Naive thymus-derived CD4-positive, alpha-beta T cell (primary cell): ENCODE data around the gene ZNRD2. TPM values are rescaled to one million over a fixed set of nuclear protein-coding genes. Genes with fewer than 3 reads are reported as not detected.

Source experiments
- ATAC-seq: fragments of 150-1000 bp; cut with Tn5 transposase; 2 replicates; pipeline ENCODE4 v1.10.0; 2021; ENCODE audit warnings: mild to moderate bottlenecking, moderate library complexity
- CTCF ChIA-PET: fragments of 350-600 bp; sonication (Branson Sonifier 250); formaldehyde crosslinking; loops from one replicate; lab custom pipeline; 2021; ENCODE audit warnings: antibody characterized with exemption; lab: Charles Lee
- POLR2A ChIA-PET: fragments of 350-600 bp; sonication (Branson Sonifier 250); formaldehyde crosslinking; loops from one replicate; lab custom pipeline; 2021; ENCODE audit warnings: antibody characterized with exemption, inconsistent platforms; lab: Charles Lee
- DNase-seq, 9 donors: peaks; one replicate each; pipeline versions ENCODE4 v3.0.0 to v3.0.0-alpha.2; 2020 to 2022; ENCODE audit warnings: mixed read lengths in 1 of 9
- H3K27ac ChIP-seq: one replicate; pipeline ENCODE4 v1.7.0; 2013; ENCODE audit warnings: mild to moderate bottlenecking, low read depth, low read length, moderate library complexity
- H3K27me3 ChIP-seq, 2 donors: one replicate each; pipeline ENCODE4 v1.7.0; 2013; ENCODE audit warnings: low read length in 2 of 2, mild to moderate bottlenecking in 2 of 2, moderate library complexity in 2 of 2; ENCODE audit not compliant: control insufficient read depth in 2 of 2, insufficient read depth in 2 of 2
- H3K36me3 ChIP-seq, 3 experiments: 1 replicate in 2 of 3; 2 replicates in 1 of 3; pipeline ENCODE4 v1.7.0; 2013; ENCODE audit warnings: low read length in 3 of 3, mild to moderate bottlenecking in 3 of 3, moderate library complexity in 1 of 3; ENCODE audit not compliant: insufficient read depth in 3 of 3, control insufficient read depth in 2 of 3
- H3K4me1 ChIP-seq, 2 donors: one replicate each; pipeline ENCODE4 v1.7.0; 2013; ENCODE audit warnings: low read length in 2 of 2, mild to moderate bottlenecking in 2 of 2, moderate library complexity in 1 of 2; ENCODE audit not compliant: control insufficient read depth in 2 of 2, insufficient read depth in 2 of 2
- H3K4me3 ChIP-seq: 2 replicates; pipeline ENCODE4 v1.7.0; 2013; ENCODE audit warnings: mild to moderate bottlenecking, low read length
- H3K9me3 ChIP-seq, 3 experiments: 1 replicate in 2 of 3; 2 replicates in 1 of 3; pipeline ENCODE4 v1.7.0; 2013; ENCODE audit warnings: low read length in 3 of 3; ENCODE audit not compliant: control insufficient read depth in 2 of 3
- H3K27ac Mint-ChIP-seq, 9 donors: one replicate each; pipeline ENCODE4 v1.8.0; 2020 to 2022; ENCODE audit warnings: mixed read lengths in 9 of 9, mild to moderate bottlenecking in 8 of 9, moderate library complexity in 5 of 9, inconsistent platforms in 2 of 9
- H3K27me3 Mint-ChIP-seq, 5 donors: one replicate each; pipeline ENCODE4 v1.8.0; 2021 to 2022; ENCODE audit warnings: mixed read lengths in 5 of 5, mild to moderate bottlenecking in 1 of 5
- H3K36me3 Mint-ChIP-seq, 5 donors: one replicate each; pipeline ENCODE4 v1.8.0; 2020 to 2022; ENCODE audit warnings: mixed read lengths in 5 of 5, mild to moderate bottlenecking in 3 of 5, inconsistent platforms in 1 of 5
- H3K4me1 Mint-ChIP-seq, 7 donors: one replicate each; pipeline ENCODE4 v1.8.0; 2020 to 2022; ENCODE audit warnings: mixed read lengths in 7 of 7, mild to moderate bottlenecking in 3 of 7, inconsistent platforms in 1 of 7
- H3K4me3 Mint-ChIP-seq, 10 donors: one replicate each; pipeline ENCODE4 v1.8.0; 2020 to 2022; ENCODE audit warnings: mild to moderate bottlenecking in 10 of 10, mixed read lengths in 10 of 10, moderate library complexity in 6 of 10, inconsistent platforms in 2 of 10
- H3K9me3 Mint-ChIP-seq, 11 donors: one replicate each; pipeline ENCODE4 v1.8.0; 2020 to 2022; ENCODE audit warnings: mixed read lengths in 11 of 11, mild to moderate bottlenecking in 4 of 11, inconsistent platforms in 1 of 11, moderate library complexity in 1 of 11
- intact Hi-C, 2 donors: fragments of 100-400 bp; cut with micrococcal nuclease; formaldehyde crosslinking; loops; one replicate each; pipeline ENCODE4 v1.15.1; 2023
- polyA plus RNA-seq, 2 donors: library from polyadenylated mRNA; unstranded; fragments of 300-500 nt; fragmentation: Illumina TruSeq; gene quantifications; one replicate each; pipeline ENCODE4 v1.2.3, GENCODE V29; 2021
- total RNA-seq, 6 experiments: library from RNA in 5 of 6; stranded (reverse) in 5 of 6; gene quantifications; 1 replicate in 5 of 6; 2 replicates in 1 of 6; pipeline ENCODE4 v1.2.3 and lab custom pipeline; 2021 to 2026

The ZNRD2 gene
- total and polyA plus RNA-seq, 7 experiments from 2014 or later, result 29.1 to 86.0 (median 40.2) TPM

GRCh38 chr11:65537296-65537597 lies 33.0 kb upstream of the ZNRD2 start:
- Histone ChIP-seq H3K36me3 (peaks cover 0 to 54% (median 4%) of the 10 kb centered on the region in 3 experiments), H3K9me3 (no peaks in the 10 kb centered on the region), H3K27me3 (no peaks in the 10 kb centered on the region), H3K4me3 (no peak overlapping the region), H3K4me1 (peaks cover 12 to 18% of the 10 kb centered on the region in 2 donors), H3K27ac (no peak overlapping the region)
- CTCF ChIA-PET, result interaction anchor here (1.0 to 9.8 kb wide), 3 partner anchors 13 to 53 kb away, joined by 3 to 126 read pairs (median 5); partner anchors contain the start of genes KCNK7 and SCYL1
- intact Hi-C loops, result no loop called here
- H3K4me3 Mint-ChIP-seq, result peak overlapping the region in 3 of 10 donors; percentile 35 to 61 (median 60)
- no peak for ATAC-seq
- POLR2A ChIA-PET, result interaction anchor here (0.8 to 1.8 kb wide), 5 partner anchors 12 to 52 kb away, joined by 3 to 10 read pairs (median 4); partner anchors contain the start of genes FAM89B and SCYL1
- peaks cover 5 to 17% (median 10%) of the 10 kb centered on the region in 7 donors for H3K4me1 Mint-ChIP-seq
- H3K36me3 Mint-ChIP-seq, result peaks cover 0 to 5% (median 4%) of the 10 kb centered on the region in 5 donors
- H3K27ac Mint-ChIP-seq, result peak overlapping the region in 1 of 9 donors; percentile 38
- no peaks in the 10 kb centered on the region for H3K27me3 Mint-ChIP-seq
- no peak for DNase-seq
- H3K9me3 Mint-ChIP-seq, result no peaks in the 10 kb centered on the region

DNA sequence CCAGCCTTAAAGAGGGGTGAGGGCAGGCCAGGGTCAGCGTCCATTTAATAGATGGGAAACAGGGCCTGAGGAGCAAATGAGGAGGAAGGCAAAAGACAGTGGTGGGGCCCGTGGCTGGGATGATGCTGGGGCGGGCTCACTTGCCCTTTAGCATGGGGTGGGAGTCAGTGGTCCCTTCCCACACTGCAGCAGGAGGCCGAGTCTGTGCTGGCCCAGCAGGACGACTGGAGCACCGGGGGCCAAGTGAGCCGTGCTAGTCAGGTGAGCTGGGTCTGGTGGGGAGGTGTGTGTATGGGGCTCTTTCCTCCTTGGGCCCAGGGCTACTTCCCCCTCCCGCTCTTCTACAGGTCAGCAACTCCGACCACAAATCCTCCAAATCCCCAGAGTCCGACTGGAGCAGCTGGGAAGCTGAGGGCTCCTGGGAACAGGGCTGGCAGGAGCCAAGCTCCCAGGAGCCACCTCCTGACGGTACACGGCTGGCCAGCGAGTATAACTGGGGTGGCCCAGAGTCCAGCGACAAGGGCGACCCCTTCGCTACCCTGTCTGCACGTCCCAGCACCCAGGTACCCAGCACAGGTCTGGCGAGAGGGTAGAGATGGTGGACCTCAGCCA lies 32.6 kb upstream of the ZNRD2 start:
- no peak for DNase-seq
- peaks cover 0 to 5% (median 4%) of the 10 kb centered on the region in 5 donors for H3K36me3 Mint-ChIP-seq

GRCh38 chr11:65538232-65538914 lies 31.9 kb upstream of the ZNRD2 start:
- no peak overlapping the region for H3K27ac ChIP-seq
- H3K4me3 ChIP-seq, result no peak overlapping the region
- H3K36me3 ChIP-seq, result peaks cover 0 to 50% (median 4%) of the 10 kb centered on the region in 3 experiments
- ATAC-seq (no peak), DNase-seq (no peak)
- peaks cover 12 to 18% of the 10 kb centered on the region in 2 donors for H3K4me1 ChIP-seq
- ChIA-PET CTCF (interaction anchor here (0.6 to 9.8 kb wide), 3 partner anchors 14 to 430 kb away, joined by 3 to 126 read pairs (median 5); partner anchors contain the start of genes KCNK7 and SCYL1), POLR2A (interaction anchor here (1.5 to 4.9 kb wide), 2 partner anchors 13 to 37 kb away, joined by 3 to 48 read pairs; partner anchors contain the start of genes EHBP1L1 and SCYL1)
- Mint-ChIP-seq H3K36me3 (peaks cover 0 to 6% (median 4%) of the 10 kb centered on the region in 5 donors), H3K27ac (peak overlapping the region in 1 of 9 donors; percentile 56), H3K27me3 (no peaks in the 10 kb centered on the region), H3K4me1 (peaks cover 5 to 20% (median 14%) of the 10 kb centered on the region in 7 donors), H3K9me3 (no peaks in the 10 kb centered on the region), H3K4me3 (peak overlapping the region in 6 of 10 donors; percentile 23 to 76 (median 46))
- no peaks in the 10 kb centered on the region for H3K27me3 ChIP-seq
- intact Hi-C loops, result no loop called here
- H3K9me3 ChIP-seq, result no peaks in the 10 kb centered on the region

More for the DNA sequence above, 32.6 kb upstream of the ZNRD2 start:
- no peaks in the 10 kb centered on the region for H3K9me3 Mint-ChIP-seq
- Histone ChIP-seq H3K4me1 (peaks cover 12 to 18% of the 10 kb centered on the region in 2 donors), H3K4me3 (no peak overlapping the region), H3K36me3 (peaks cover 0 to 50% (median 4%) of the 10 kb centered on the region in 3 experiments), H3K27me3 (no peaks in the 10 kb centered on the region), H3K27ac (no peak overlapping the region), H3K9me3 (no peaks in the 10 kb centered on the region)
- no peak for ATAC-seq
- no peaks in the 10 kb centered on the region for H3K27me3 Mint-ChIP-seq
- intact Hi-C loops, result no loop called here
- CTCF ChIA-PET, result interaction anchor here (0.6 to 9.8 kb wide), 3 partner anchors 13 to 430 kb away, joined by 3 to 126 read pairs (median 5); partner anchors contain the start of genes KCNK7 and SCYL1
- H3K4me1 Mint-ChIP-seq, result peaks cover 5 to 18% (median 13%) of the 10 kb centered on the region in 7 donors
- POLR2A ChIA-PET, result interaction anchor here (0.8 to 4.9 kb wide), 6 partner anchors 12 to 50 kb away, joined by 3 to 48 read pairs (median 4); partner anchors contain the start of genes EHBP1L1, FAM89B and SCYL1
- peak overlapping the region in 5 of 10 donors; percentile 35 to 61 (median 49) for H3K4me3 Mint-ChIP-seq
- H3K27ac Mint-ChIP-seq, result peak overlapping the region in 1 of 9 donors; percentile 38

DNA sequence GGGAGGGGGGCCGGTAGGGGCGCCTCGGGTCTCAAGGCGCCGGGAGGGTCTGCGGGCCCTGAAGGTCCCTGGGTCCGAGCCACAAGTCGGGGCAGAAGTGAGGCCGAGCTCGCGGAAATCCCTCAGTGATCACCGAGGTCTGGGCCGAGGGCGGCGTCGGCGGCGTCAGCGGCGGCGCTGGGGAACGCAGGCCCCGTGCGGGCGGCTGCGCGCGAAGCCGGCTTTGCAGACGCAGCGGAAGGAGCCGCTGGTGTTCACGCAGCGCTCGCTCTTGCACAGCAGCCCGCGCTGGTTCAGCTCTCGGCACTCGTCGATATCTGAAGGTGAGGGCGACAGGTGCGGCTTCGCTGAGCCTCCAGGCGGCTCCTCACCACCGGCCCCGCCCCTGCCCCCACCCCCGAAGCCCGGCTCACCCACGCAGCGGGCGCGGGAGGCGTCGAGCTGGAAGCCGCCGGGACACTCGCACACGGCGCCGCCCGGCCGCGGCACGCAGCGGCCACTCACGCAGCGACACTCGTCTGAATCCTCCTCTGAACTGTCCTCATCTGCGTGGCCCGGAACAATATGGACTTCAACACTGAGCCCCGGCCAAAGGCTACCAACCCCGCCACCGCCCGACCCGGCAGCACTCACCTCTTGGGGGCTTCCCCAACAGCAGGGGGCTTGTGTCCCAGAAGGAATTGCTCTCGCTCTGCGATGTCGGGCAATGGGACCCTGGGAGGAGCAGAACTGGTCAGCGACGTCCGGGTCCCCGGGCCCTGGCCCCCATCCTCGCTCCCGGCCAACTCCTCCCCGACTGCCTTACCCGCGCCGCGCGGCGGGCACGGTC lies 31.1 kb upstream of the ZNRD2 start:
- peak overlapping the region in 1 of 9 donors; percentile 32 for H3K27ac Mint-ChIP-seq
- Histone ChIP-seq H3K27me3 (no peaks in the 10 kb centered on the region), H3K9me3 (no peaks in the 10 kb centered on the region), H3K4me3 (no peak overlapping the region), H3K36me3 (peaks cover 0 to 49% (median 4%) of the 10 kb centered on the region in 3 experiments), H3K27ac (peak overlapping the region; percentile 74), H3K4me1 (peaks cover 12 to 18% of the 10 kb centered on the region in 2 donors)
- no peaks in the 10 kb centered on the region for H3K9me3 Mint-ChIP-seq
- POLR2A ChIA-PET, result interaction anchor here (0.9 to 7.8 kb wide), 14 partner anchors 8 to 322 kb away, joined by 3 to 66 read pairs (median 12); partner anchors contain the start of genes EHBP1L1, FAM89B, MALAT1 and RELA
- intact Hi-C loops, result no loop called here
- peaks cover 0 to 6% (median 4%) of the 10 kb centered on the region in 5 donors for H3K36me3 Mint-ChIP-seq
- H3K27me3 Mint-ChIP-seq, result no peaks in the 10 kb centered on the region
- H3K4me1 Mint-ChIP-seq, result peaks cover 7 to 20% (median 14%) of the 10 kb centered on the region in 7 donors
- DNase-seq (no peak), ATAC-seq (no peak)
- CTCF ChIA-PET, result interaction anchor here (0.7 to 9.8 kb wide), 8 partner anchors 10 to 51 kb away, joined by 3 to 126 read pairs (median 11); partner anchors contain the start of genes FAM89B, KCNK7 and ZNRD2
- peak overlapping the region in 1 of 10 donors; percentile 81 for H3K4me3 Mint-ChIP-seq

- Histone ChIP-seq H3K9me3 (no peaks in the 10 kb centered on the region), H3K36me3 (peaks cover 0 to 49% (median 4%) of the 10 kb centered on the region in 3 experiments), H3K4me3 (peak overlapping the region; percentile 71), H3K4me1 (peaks cover 12 to 18% of the 10 kb centered on the region in 2 donors), H3K27ac (peak overlapping the region; percentile 74), H3K27me3 (no peaks in the 10 kb centered on the region)
- Mint-ChIP-seq H3K36me3 (peaks cover 0 to 8% (median 0%) of the 10 kb centered on the region in 5 donors), H3K27me3 (no peaks in the 10 kb centered on the region), H3K27ac (peak overlapping the region in 7 of 9 donors; percentile 48 to 92 (median 83)), H3K9me3 (no peaks in the 10 kb centered on the region), H3K4me1 (peaks cover 12 to 26% (median 19%) of the 10 kb centered on the region in 7 donors), H3K4me3 (peak overlapping the region; percentile 81 to 90 (median 84))
- POLR2A ChIA-PET, result interaction anchor here (0.6 to 14.3 kb wide), 19 partner anchors 9 to 321 kb away, joined by 3 to 186 read pairs (median 10); partner anchors contain the start of genes EHBP1L1, FAM89B, LTBP3 and MALAT1
- ATAC-seq (peak; percentile 82), DNase-seq (peak in 1 of 9 donors; percentile 41)
- CTCF ChIA-PET, result interaction anchor here (0.7 to 9.8 kb wide), 12 partner anchors 9 to 73 kb away, joined by 3 to 126 read pairs (median 6); partner anchors contain the start of genes EHBP1L1, FAM89B, KCNK7 and ZNRD2
- intact Hi-C loops, result loop anchor here (1.0 to 10.0 kb wide), 15 partner anchors 13 to 315 kb away; partner anchors contain the start of genes PCNX3 (in 2 of the 2), SCYL1 (in 2 of the 2), CFL1 (in 1 of the 2) and FRMD8 (in 1 of the 2)
Observed at GRCh38 chr11:65539744-65540289, 30.5 kb upstream of the ZNRD2 start.
